ENCODE results near the gene KDM1B. TPM values are rescaled to one million over a fixed set of nuclear protein-coding genes. Genes with fewer than 3 reads are reported as not detected.

Gene KDM1B
- total and polyA plus RNA-seq, 9 of the 15 experiments (the other 6 are each of a cell fraction or from before 2014, with no cell fraction given) = 1.4 to 58.9 (median 36.3) TPM

- TF ChIP-seq, protein P1, sequence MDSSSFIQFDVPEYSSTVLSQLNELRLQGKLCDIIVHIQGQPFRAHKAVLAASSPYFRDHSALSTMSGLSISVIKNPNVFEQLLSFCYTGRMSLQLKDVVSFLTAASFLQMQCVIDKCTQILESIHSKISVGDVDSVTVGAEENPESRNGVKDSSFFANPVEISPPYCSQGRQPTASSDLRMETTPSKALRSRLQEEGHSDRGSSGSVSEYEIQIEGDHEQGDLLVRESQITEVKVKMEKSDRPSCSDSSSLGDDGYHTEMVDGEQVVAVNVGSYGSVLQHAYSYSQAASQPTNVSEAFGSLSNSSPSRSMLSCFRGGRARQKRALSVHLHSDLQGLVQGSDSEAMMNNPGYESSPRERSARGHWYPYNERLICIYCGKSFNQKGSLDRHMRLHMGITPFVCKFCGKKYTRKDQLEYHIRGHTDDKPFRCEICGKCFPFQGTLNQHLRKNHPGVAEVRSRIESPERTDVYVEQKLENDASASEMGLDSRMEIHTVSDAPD (CRISPR knock-in tag; IDR thresholded peaks at IDR 0.05) = no peak
- TF ChIP-seq SMARCE1 (IDR thresholded peaks at IDR 0.05) (peak; percentile 66; the same call in 1 of the 2 replicates), ZFX (CRISPR knock-in tag; IDR thresholded peaks at IDR 0.05) (no peak; the same call in 1 of the 2 replicates), SAFB2 (IDR thresholded peaks at IDR 0.05; ENCODE audit: borderline replicate concordance, low read depth, low read length, severe bottlenecking) (no peak), HDAC6 (IDR thresholded peaks at IDR 0.05; ENCODE audit: low read depth, low read length) (no peak), RNF219 (CRISPR knock-in tag; IDR thresholded peaks at IDR 0.05) (no peak), REST (IDR thresholded peaks at IDR 0.05; ENCODE audit: borderline replicate concordance) (peak; percentile 16; the same call in 1 of the 2 replicates), REST (CRISPR knock-in tag; IDR thresholded peaks at IDR 0.05; ENCODE audit: low read depth) (no peak), DIDO1 (tag; IDR thresholded peaks at IDR 0.05; ENCODE audit: low read depth) (no peak), BRF2 (IDR thresholded peaks at IDR 0.05; ENCODE audit: borderline replicate concordance, insufficient read depth, insufficient read length) (no peak), ARHGAP35 (IDR thresholded peaks at IDR 0.05; ENCODE audit: partially characterized antibody) (no peak)
These were observed 721 bp downstream of the KDM1B start (continued) for GRCh38 chr6:18155864-18156421.

Data from K562 (cell line).